ENCODE data around the gene FAM98B. TPM values are rescaled to one million over a fixed set of nuclear protein-coding genes. Genes with fewer than 3 reads are reported as not detected.

FAM98B gene
- polyA plus RNA-seq (2012; rRNA removed): 5.7 and 7.8 TPM in 2 replicates
- polyA plus RNA-seq (2012; cell fraction: cytosol; rRNA removed): 11.6 and 13.5 TPM in 2 replicates
- polyA plus RNA-seq (2012; cell fraction: nucleus; rRNA removed): 0.76 and 2.2 TPM in 2 replicates

DNA sequence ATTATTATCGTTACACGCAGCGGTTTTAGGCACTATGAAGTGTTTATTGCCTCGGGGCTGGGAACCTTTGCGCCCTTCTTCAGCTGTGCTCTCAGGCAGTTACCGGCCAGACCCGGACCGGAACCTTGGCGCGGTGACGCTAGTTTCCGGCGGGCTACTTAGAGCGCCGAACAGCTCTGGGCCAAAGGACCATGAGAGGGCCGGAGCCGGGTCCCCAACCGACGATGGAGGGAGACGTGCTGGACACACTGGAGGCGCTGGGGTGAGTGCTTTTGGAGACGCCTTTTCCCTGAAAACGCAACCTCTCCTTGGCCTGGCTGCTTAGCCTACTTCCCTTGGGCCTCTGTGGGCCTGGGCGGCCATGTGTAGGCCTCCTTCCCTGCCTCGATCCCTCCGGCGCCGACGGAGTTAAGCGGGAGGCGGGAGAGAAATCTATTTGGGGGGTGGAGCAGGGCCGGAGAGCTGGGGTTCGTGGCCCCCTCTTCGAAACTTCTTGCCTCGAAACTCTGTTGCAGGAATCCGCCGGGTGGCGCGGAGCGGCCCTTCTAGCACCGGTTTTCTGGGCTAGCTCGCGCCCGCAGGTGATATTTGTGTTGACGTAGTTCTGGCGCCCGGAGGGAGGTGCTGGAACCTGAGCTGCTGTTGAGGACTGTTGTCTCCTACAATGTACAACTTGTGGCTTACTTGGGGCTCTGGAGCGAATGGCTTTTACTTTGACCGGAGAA, at the start of gene FAM98B:
FAM98B (plus strand) TSS at position 157 of the 725 bp plus-strand sequence; CDS start at position 192, 35 bp downstream.
- Histone ChIP-seq H3K36me3 (replicated peaks in 1 of 2; ENCODE audit: control insufficient read depth in 1 of 2, insufficient read depth in 2 of 2, low read length in 1 of 2) (no peaks in the 10 kb centered on the region), H3K27ac (ENCODE audit: low read depth in 2 of 2, low read length in 1 of 2) (peak within 1 kb of the TSS; percentile 79 to 97), H3K9ac (peak within 1 kb of the TSS; percentile 95), H3K4me1 (ENCODE audit: control insufficient read depth in 1 of 2, insufficient read depth in 2 of 2, low read depth in 1 of 2, low read length in 1 of 2) (peaks cover 0 to 8% of the 10 kb centered on the region in 2 experiments; a peak in 2 of 4 replicates), H4K20me1 (ENCODE audit: insufficient read depth) (peaks cover 3% of the 10 kb centered on the region; the same call in 1 of the 2 replicates), H3K9me3 (no peaks in the 10 kb centered on the region), H2AFZ (ENCODE audit: low read depth) (peak within 1 kb of the TSS; percentile 97), H3K9me2 (no peaks in the 10 kb centered on the region), H3K4me2 (peak within 1 kb of the TSS; percentile 87), H3K27me3 (ENCODE audit: insufficient read depth) (no peaks in the 10 kb centered on the region), H3F3A (replicated peaks; ENCODE audit: insufficient read depth) (no peaks in the 10 kb centered on the region), H3K79me2 (ENCODE audit: insufficient read depth) (peaks cover 52% of the 10 kb centered on the region), H3K4me3 (ENCODE audit: low read depth in 2 of 2, low read length in 1 of 2) (peak within 1 kb of the TSS; percentile 78 to 95)
- POLR2A ChIA-PET: interaction anchor here (0.8 to 2.2 kb wide), 6 partner anchors 13 to 248 kb away, joined by 3 to 15 read pairs (median 4); no protein-coding TSS in a partner anchor
- WGBS (ENCODE audit: low lambda C conversion rate): 0% methylated on average over 16 of the region's 49 CpGs
- CTCF ChIA-PET: interaction anchor here (0.6 to 5.7 kb wide), 15 partner anchors 10 to 458 kb away, joined by 3 to 46 read pairs (median 5); partner anchors contain the start of gene RASGRP1
- peak; percentile 85 for DNase-seq
- TF ChIP-seq ELF1 (IDR thresholded peaks at IDR 0.05): peak; percentile 52
- TF ChIP-seq MXI1 (IDR thresholded peaks at IDR 0.05; ENCODE audit: low read depth, low read length): peak; percentile 36
- peak; percentile 35; the same call in 1 of the 2 replicates for TF ChIP-seq GATA2 (CRISPR knock-in tag; IDR thresholded peaks at IDR 0.05)
- peak; percentile 65; the same call in 1 of the 2 replicates for TF ChIP-seq RCOR1 (IDR thresholded peaks at IDR 0.05; ENCODE audit: low read length)
- TF ChIP-seq TEAD4 (IDR thresholded peaks at IDR 0.05; ENCODE audit: borderline replicate concordance, insufficient read depth): no peak
- no peak for TF ChIP-seq SMC3 (IDR thresholded peaks at IDR 0.05; ENCODE audit: low read depth, low read length)
- TF ChIP-seq NFIC (IDR thresholded peaks at IDR 0.05; ENCODE audit: borderline replicate concordance): peak; percentile 18; the same call in 1 of the 2 replicates
- peak; percentile 44; the same call in 1 of the 2 replicates for TF ChIP-seq MEF2A (IDR thresholded peaks at IDR 0.05; ENCODE audit: borderline replicate concordance, low read depth)
- TF ChIP-seq, protein P1, sequence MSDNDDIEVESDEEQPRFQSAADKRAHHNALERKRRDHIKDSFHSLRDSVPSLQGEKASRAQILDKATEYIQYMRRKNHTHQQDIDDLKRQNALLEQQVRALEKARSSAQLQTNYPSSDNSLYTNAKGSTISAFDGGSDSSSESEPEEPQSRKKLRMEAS (IDR thresholded peaks at IDR 0.05; ENCODE audit: low read depth): peak; percentile 80
- TF ChIP-seq POLR2AphosphoS5 (IDR thresholded peaks at IDR 0.05; ENCODE audit: low read depth, low read length): peak; percentile 88
- TF ChIP-seq TAF1 (IDR thresholded peaks at IDR 0.05; ENCODE audit: borderline replicate concordance, low read depth, low read length): peak; percentile 98
- TF ChIP-seq FOXM1 (IDR thresholded peaks at IDR 0.05; ENCODE audit: low read depth): no peak
- TF ChIP-seq EZH2phosphoT487 (IDR thresholded peaks at IDR 0.05; ENCODE audit: borderline replicate concordance, low read depth): no peak
- no peak; the same call in 1 of the 2 replicates for TF ChIP-seq RXRA (IDR thresholded peaks at IDR 0.05; ENCODE audit: borderline replicate concordance, low read depth)
- no peak for TF ChIP-seq NRF1 (IDR thresholded peaks at IDR 0.05; ENCODE audit: low read depth, low read length)
- TF ChIP-seq RAD21 (IDR thresholded peaks at IDR 0.05; ENCODE audit: low read length): no peak
- TF ChIP-seq, protein P2, sequence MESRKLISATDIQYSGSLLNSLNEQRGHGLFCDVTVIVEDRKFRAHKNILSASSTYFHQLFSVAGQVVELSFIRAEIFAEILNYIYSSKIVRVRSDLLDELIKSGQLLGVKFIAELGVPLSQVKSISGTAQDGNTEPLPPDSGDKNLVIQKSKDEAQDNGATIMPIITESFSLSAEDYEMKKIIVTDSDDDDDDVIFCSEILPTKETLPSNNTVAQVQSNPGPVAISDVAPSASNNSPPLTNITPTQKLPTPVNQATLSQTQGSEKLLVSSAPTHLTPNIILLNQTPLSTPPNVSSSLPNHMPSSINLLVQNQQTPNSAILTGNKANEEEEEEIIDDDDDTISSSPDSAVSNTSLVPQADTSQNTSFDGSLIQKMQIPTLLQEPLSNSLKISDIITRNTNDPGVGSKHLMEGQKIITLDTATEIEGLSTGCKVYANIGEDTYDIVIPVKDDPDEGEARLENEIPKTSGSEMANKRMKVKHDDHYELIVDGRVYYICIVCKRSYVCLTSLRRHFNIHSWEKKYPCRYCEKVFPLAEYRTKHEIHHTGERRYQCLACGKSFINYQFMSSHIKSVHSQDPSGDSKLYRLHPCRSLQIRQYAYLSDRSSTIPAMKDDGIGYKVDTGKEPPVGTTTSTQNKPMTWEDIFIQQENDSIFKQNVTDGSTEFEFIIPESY (IDR thresholded peaks at IDR 0.05; ENCODE audit: borderline replicate concordance, low read depth): no peak
- TF ChIP-seq, protein P3, sequence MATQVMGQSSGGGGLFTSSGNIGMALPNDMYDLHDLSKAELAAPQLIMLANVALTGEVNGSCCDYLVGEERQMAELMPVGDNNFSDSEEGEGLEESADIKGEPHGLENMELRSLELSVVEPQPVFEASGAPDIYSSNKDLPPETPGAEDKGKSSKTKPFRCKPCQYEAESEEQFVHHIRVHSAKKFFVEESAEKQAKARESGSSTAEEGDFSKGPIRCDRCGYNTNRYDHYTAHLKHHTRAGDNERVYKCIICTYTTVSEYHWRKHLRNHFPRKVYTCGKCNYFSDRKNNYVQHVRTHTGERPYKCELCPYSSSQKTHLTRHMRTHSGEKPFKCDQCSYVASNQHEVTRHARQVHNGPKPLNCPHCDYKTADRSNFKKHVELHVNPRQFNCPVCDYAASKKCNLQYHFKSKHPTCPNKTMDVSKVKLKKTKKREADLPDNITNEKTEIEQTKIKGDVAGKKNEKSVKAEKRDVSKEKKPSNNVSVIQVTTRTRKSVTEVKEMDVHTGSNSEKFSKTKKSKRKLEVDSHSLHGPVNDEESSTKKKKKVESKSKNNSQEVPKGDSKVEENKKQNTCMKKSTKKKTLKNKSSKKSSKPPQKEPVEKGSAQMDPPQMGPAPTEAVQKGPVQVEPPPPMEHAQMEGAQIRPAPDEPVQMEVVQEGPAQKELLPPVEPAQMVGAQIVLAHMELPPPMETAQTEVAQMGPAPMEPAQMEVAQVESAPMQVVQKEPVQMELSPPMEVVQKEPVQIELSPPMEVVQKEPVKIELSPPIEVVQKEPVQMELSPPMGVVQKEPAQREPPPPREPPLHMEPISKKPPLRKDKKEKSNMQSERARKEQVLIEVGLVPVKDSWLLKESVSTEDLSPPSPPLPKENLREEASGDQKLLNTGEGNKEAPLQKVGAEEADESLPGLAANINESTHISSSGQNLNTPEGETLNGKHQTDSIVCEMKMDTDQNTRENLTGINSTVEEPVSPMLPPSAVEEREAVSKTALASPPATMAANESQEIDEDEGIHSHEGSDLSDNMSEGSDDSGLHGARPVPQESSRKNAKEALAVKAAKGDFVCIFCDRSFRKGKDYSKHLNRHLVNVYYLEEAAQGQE (IDR thresholded peaks at IDR 0.05; ENCODE audit: low read depth, low read length): peak; percentile 70; the same call in 1 of the 2 replicates
- no peak for TF ChIP-seq JUND (IDR thresholded peaks at IDR 0.05)
- TF ChIP-seq YY1 (IDR thresholded peaks at IDR 0.05; ENCODE audit: low read depth): peak; percentile 84; the same call in 1 of the 2 replicates
- TF ChIP-seq FOXJ3 (CRISPR knock-in tag; IDR thresholded peaks at IDR 0.05): no peak
- TF ChIP-seq EP300 (IDR thresholded peaks at IDR 0.05; ENCODE audit: borderline replicate concordance in 1 of 2, low read depth in 1 of 2, low read length in 1 of 2): peak in 1 of 2 experiments; percentile 13; a peak in 1 of 4 replicates
- no peak; the same call in 1 of the 2 replicates for TF ChIP-seq FOSL2 (IDR thresholded peaks at IDR 0.05; ENCODE audit: borderline replicate concordance, low read depth)
- TF ChIP-seq, protein P4, sequence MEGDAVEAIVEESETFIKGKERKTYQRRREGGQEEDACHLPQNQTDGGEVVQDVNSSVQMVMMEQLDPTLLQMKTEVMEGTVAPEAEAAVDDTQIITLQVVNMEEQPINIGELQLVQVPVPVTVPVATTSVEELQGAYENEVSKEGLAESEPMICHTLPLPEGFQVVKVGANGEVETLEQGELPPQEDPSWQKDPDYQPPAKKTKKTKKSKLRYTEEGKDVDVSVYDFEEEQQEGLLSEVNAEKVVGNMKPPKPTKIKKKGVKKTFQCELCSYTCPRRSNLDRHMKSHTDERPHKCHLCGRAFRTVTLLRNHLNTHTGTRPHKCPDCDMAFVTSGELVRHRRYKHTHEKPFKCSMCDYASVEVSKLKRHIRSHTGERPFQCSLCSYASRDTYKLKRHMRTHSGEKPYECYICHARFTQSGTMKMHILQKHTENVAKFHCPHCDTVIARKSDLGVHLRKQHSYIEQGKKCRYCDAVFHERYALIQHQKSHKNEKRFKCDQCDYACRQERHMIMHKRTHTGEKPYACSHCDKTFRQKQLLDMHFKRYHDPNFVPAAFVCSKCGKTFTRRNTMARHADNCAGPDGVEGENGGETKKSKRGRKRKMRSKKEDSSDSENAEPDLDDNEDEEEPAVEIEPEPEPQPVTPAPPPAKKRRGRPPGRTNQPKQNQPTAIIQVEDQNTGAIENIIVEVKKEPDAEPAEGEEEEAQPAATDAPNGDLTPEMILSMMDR (IDR thresholded peaks at IDR 0.05): no peak; the same call in 1 of the 2 replicates

All from SK-N-SH (cell line).